Astrocyte of the spinal cord (primary cell): ENCODE measurements around the gene CHST8.

Source experiments
- DNase-seq: peaks from one replicate; pipeline ENCODE4 v3.0.0; 2011; ENCODE audit warnings: low read depth, low spot score
- H3K4me3 ChIP-seq: 2 replicates; pipeline ENCODE4 v1.5.1; 2011; ENCODE audit warnings: low read depth, mild to moderate bottlenecking, low read length, moderate library complexity
- in situ Hi-C: cut with HindIII; loops from 2 replicates; pipeline ENCODE4 v1.10.0; 2017; ENCODE audit warnings: low sequenced_read_pairs
- TF ChIP-seq, protein P1 (sequence below): IDR thresholded peaks from 2 replicates; pipeline ENCODE4 v1.5.1; 2012; ENCODE audit warnings: low read depth, mild to moderate bottlenecking, low read length, inconsistent platforms

The CHST8 gene

DNA sequence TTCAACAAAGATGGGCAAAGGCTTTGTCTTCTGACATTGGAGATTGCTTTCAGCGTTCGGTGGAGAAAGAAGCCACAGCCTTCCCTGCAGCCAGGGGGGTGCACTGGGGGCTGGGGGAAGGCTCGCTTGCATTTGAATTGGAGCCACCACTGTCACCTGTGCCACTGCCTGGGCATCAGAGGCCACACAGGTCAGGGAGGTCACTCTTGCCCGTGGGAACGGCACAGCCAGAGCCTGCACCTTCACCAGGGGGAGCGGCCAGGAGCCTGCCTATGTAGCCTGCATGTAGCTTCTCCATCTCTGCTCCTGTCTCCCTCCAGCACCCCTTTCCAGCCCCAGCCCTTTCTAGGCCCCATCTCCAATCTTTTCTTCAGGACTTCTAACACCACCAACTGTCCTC is 131.2 kb downstream of the CHST8 start:
- no peak overlapping the region for H3K4me3 ChIP-seq
- TF ChIP-seq, protein P1, sequence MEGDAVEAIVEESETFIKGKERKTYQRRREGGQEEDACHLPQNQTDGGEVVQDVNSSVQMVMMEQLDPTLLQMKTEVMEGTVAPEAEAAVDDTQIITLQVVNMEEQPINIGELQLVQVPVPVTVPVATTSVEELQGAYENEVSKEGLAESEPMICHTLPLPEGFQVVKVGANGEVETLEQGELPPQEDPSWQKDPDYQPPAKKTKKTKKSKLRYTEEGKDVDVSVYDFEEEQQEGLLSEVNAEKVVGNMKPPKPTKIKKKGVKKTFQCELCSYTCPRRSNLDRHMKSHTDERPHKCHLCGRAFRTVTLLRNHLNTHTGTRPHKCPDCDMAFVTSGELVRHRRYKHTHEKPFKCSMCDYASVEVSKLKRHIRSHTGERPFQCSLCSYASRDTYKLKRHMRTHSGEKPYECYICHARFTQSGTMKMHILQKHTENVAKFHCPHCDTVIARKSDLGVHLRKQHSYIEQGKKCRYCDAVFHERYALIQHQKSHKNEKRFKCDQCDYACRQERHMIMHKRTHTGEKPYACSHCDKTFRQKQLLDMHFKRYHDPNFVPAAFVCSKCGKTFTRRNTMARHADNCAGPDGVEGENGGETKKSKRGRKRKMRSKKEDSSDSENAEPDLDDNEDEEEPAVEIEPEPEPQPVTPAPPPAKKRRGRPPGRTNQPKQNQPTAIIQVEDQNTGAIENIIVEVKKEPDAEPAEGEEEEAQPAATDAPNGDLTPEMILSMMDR, result no peak
- DNase-seq, result no peak
- in situ Hi-C loops, result no loop called here

DNA sequence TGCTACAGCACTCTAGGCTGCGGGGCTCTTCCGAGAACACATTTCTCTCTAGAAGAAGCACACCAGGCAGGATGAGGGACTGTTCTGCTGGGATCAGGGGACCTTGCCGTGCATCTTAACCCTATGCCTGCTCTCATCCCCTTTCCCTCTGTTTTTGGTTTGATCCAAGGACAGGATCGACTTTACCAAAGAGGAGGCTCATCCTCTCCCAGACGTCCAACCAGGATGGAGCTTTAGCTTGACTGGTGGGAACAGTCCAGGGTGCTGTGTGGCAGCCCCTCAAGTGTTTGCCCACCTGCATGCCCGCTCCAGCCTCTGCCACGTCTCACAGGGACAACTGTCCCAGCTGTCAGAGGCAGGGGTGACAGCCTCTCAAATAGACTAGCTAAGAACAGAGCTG is 132.6 kb downstream of the CHST8 start:
- H3K4me3 ChIP-seq, result no peak overlapping the region
- TF ChIP-seq, protein P1, result no peak
- DNase-seq, result no peak
- in situ Hi-C loops, result no loop called here

DNA sequence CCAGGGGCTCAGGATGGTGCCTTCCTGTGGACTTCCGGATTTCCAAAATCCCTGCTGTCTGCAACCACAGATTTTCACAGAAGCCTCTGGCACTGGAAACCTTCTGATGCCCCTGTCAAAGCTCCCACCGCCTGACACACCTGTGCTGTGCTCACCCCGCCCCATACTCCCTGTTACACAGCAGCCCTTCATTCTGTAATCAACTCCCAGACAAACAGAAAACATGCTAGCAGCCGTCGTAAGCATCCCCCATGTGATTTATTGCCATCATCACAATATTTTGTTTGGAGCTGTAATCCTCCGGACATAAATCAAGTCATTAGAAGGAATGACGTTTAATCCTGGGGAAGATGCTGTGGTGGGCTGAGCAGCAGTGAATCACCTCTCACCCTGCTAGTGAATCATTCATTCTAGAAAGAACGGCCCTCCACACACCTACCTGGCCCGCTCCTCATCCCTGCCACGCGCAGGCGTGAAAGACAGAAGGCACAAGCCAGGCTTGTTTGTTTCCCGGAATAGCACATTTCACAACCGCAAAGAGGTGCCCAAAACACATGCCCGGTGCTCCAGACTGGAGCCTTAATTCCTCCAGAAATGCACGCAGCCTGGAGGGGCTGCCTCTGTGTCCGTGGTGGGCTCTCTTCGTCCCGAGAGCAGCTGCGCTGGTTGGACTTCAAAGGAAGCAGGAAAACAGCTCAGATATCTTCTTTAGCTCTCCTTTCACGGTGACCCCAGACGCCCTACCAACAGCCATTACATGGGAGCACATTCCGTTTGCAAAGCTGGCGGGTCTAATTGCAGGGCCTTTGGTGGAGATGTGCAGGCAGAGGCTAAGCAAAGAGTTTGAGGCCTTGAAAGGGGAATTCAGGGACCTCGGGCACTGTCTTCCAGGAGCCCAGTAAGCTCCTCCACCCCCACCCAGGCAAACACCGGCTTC is 133.6 kb downstream of the CHST8 start:
- in situ Hi-C loops, result no loop called here
- TF ChIP-seq, protein P1, result no peak

DNA sequence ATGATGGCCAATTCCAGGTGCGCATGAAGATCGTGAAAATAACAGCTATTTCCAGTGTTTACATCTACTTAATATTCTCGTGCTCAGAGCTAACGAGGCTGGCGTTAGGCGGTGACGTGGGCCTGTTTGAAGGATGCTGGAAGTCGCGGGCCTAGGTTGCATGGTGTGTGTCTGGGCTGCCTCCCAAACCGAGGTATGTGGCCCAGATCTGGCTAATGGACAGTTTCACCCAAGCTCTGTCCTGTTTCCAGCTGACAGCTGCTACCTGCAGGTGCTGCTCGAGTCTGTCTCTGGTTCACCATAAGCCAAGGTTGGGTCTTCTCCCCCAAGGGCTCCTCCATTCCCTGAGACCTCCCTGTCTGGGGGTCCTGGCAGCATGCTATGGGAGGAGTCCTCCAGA is 134.4 kb downstream of the CHST8 start:
- no peak for DNase-seq
- H3K4me3 ChIP-seq, result no peak overlapping the region
- in situ Hi-C loops, result no loop called here
- TF ChIP-seq, protein P1, result no peak

More for the DNA sequence above, 133.6 kb downstream of the CHST8 start:
- no peak for DNase-seq
- H3K4me3 ChIP-seq, result no peak overlapping the region

DNA sequence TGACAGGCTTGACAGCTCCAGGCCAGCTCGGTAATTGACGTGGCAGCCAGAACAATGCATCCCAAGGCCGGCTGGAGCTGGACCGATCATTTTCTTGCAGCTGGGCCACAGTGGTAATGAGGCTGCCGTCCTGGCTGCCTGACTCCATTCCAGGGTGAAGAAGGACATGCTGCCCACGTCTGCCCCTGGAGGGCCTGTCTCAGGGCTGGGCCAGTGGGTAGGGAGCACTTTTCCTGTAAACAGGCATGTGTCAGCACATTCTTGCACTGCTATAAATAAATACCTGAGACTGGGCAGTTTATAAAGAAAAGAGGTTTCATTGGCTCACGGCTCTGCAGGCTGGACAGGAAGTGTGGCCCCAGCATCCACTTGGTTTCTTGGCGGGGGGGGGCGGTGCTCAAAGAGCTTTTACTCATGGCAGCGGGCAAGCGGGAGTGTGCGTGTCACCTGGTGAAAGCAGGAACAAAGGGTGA is 136.8 kb downstream of the CHST8 start:
- no peak for DNase-seq
- H3K4me3 ChIP-seq, result no peak overlapping the region
- in situ Hi-C loops, result no loop called here
- TF ChIP-seq, protein P1, result no peak

DNA sequence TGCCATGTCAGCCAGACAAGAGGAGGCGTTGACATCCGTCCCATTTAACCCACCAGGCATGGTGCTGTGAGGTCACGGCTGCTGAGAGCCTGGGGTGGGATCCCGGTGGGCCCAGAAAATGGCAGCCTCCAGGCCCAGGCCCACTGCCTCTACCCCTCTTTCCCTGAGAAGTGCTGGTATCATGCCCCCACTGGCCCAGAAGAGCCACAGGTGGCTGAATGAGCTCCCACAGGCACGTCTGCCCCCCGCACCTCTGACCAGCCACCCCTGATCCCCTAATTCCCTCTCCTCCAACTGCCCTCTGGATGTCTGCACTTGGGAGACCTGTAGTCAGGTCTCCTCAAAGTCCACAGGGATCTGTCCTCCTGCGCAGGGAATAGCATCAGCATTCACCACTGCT is 137.6 kb downstream of the CHST8 start:
- in situ Hi-C loops, result no loop called here
- TF ChIP-seq, protein P1, result no peak
- no peak for DNase-seq
- H3K4me3 ChIP-seq, result no peak overlapping the region
